Heart right ventricle (tissue), 16 donors: ENCODE measurements around the gene ABHD11. TPM values are rescaled to one million over a fixed set of nuclear protein-coding genes. Genes with fewer than 3 reads are reported as not detected.

Source experiments
- ATAC-seq, 8 donors: fragments of 200-7000 bp; cut with Tn5 transposase; one replicate each; pipeline ENCODE4 v1.9.1; 2020; ENCODE audit warnings: mild to moderate bottlenecking in 8 of 8, moderate library complexity in 8 of 8, moderate number of reproducible peaks in 1 of 8
- DNase-seq, 2 donors: peaks; one replicate each; pipeline ENCODE4 v3.0.0-alpha.2; 2020
- H3K27ac ChIP-seq, 10 donors: fragments of 200-600 bp; sonication (generic) in 2 of 10; one replicate each; pipeline versions ENCODE4 v1.5.0 to v1.8.0; 2020 to 2022; ENCODE audit warnings: mild to moderate bottlenecking in 3 of 10
- H3K27me3 ChIP-seq, 7 donors: fragments of 200-600 bp; one replicate each; pipeline ENCODE4 v1.8.0; 2021 to 2022; ENCODE audit warnings: mild to moderate bottlenecking in 2 of 7
- H3K36me3 ChIP-seq, 9 donors: fragments of 200-600 bp; sonication (generic) in 1 of 9; one replicate each; pipeline versions ENCODE4 v1.5.0 to v1.8.0; 2020 to 2022; ENCODE audit warnings: mild to moderate bottlenecking in 2 of 9
- H3K4me1 ChIP-seq, 9 donors: fragments of 200-600 bp; sonication (generic) in 1 of 9; one replicate each; pipeline versions ENCODE4 v1.5.0 to v1.8.0; 2020 to 2022; ENCODE audit warnings: mild to moderate bottlenecking in 4 of 9
- H3K4me3 ChIP-seq, 10 donors: fragments of 200-600 bp; sonication (generic) in 2 of 10; one replicate each; pipeline versions ENCODE4 v1.5.0 to v1.8.0; 2020 to 2022; ENCODE audit warnings: mild to moderate bottlenecking in 7 of 10, moderate library complexity in 2 of 10
- H3K9me3 ChIP-seq, 11 donors: fragments of 200-600 bp in 10 of 11; sonication (generic) in 2 of 11; one replicate each; pipeline versions ENCODE4 v1.5.0 to v1.8.0; 2013 to 2022; ENCODE audit warnings: mild to moderate bottlenecking in 2 of 11, control low read depth in 1 of 11, moderate library complexity in 1 of 11
- WGBS, 2 donors: extraction: QIAGEN DNeasy Blood & Tissue Kit; methylation state at CpG; one replicate each; pipeline ENCODE4 v1.1.7; 2013; ENCODE audit warnings: inconsistent platforms in 1 of 2; 5-methylcytosine and 5-hydroxymethylcytosine counted together
- intact Hi-C, 10 donors: fragments of 100-400 bp; cut with DNase I; formaldehyde crosslinking; loops; one replicate each; pipeline versions ENCODE4 v1.11.1 to v1.14.2; 2022
- polyA plus RNA-seq, 2 donors: library from polyadenylated mRNA; stranded (reverse); fragments of 200-250 nt; gene quantifications; one replicate each; pipeline ENCODE4 v1.2.3, GENCODE V29; 2013
- total RNA-seq, 10 donors: library from RNA; stranded (reverse); fragmentation: NEBNext Ultra II Directional in 3 of 10; extraction: Animal tissue kit (Norgen Biotek cat#: 25700) in 3 of 10; gene quantifications; one replicate each; pipeline versions ENCODE4 v1.2.1 to v1.2.4, GENCODE V29; 2021 to 2023
- TF ChIP-seq, protein P1 (sequence below), 9 donors: fragments of 200-600 bp; sonication (generic) in 2 of 9; IDR thresholded peaks; one replicate each; pipeline versions ENCODE4 v1.5.0 to v1.8.0; 2021 to 2022; ENCODE audit warnings: antibody characterized with exemption in 9 of 9, mild to moderate bottlenecking in 5 of 9, moderate library complexity in 1 of 9
- donor health status: Arrhythmogenic right ventricular cardiomyopathy.
- donor health status: ischemic (EF 13 %, LVEDD 7.1; RV severe dilation, severe dysfunction).
- donor health status: healthy with polysubstance abuse.
- donor health status: DM: no; HTN: yes; CAD: no.
- donor health status: DM: no; HTN: no; CAD: no.
- donor health status: ischemic (EF 25% LVEDD 6.9; RV normal size, moderate dysfunction).
- donor health status: ischemic (EF 25% LVEDD 5.7; RV mildly dilated, moderate dysfunction).
- donor health status: healthy.
- donor health status: DM: yes; HTN: yes; CAD: no.
- donor health status: Ischemic cardiomyopathy.
- donor health status: ischemic (EF 35%, LVEDD 5.7; RV mildly dilated, moderate dysfunction).
- donor health status: nonischemic (EF 11% LVEDD 7.7; RV severe dilation, severe dysfunction).
- donor health status: DM: yes; HTN: yes; CAD: no.
- donor health status: PGD.
- donor health status: ischemic (EF 29% LVEDD 5.4; RV normal size, mild dysfunction).
- donor health status: nonischemic (EF 23%, LVEDD 6.1; RV moderate dilation, normal function).

Gene ABHD11
- total and polyA plus RNA-seq, 12 donors = 20.0 to 36.8 (median 29.6) TPM

DNA sequence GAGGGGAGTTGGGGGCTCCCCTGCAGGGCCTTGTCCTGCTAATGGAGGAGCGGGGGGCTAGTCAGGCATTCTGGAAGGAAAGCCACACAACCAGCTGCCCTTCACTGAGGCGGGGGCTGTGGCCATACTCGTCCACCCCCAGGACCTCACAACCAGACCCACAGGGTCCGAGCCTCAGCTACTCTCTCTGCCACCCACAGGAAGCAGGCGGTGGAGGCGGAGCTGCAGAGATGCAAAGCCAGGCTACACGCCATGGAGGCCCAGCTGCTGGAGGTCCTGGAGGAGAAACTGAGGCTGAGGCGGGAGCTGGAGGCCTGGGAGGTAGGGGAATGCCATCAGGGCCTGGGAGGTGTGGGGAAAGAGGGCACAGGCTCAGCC, 3.1 kb downstream of the ABHD11 start:
- H3K4me3 ChIP-seq = no peak overlapping the region
- H3K4me1 ChIP-seq = peaks cover 6 to 22% (median 15%) of the 10 kb centered on the region in 9 donors
- H3K36me3 ChIP-seq = peaks cover 0 to 24% (median 0%) of the 10 kb centered on the region in 9 donors
- ATAC-seq = no peak
- no peaks in the 10 kb centered on the region for H3K27me3 ChIP-seq
- H3K9me3 ChIP-seq = no peaks in the 10 kb centered on the region
- intact Hi-C loops = loop anchor here in 5 of 10 donors (10.0 kb wide), 3 partner anchors 51 to 119 kb away; partner anchors contain the start of genes BUD23 (in 1 of the 5), DNAJC30 (in 1 of the 5) and METTL27 (in 1 of the 5)
- WGBS, 2 donors = 91 to 97% methylated on average over 8 of the region's 8 CpGs
- no peak for DNase-seq
- TF ChIP-seq, protein P1, sequence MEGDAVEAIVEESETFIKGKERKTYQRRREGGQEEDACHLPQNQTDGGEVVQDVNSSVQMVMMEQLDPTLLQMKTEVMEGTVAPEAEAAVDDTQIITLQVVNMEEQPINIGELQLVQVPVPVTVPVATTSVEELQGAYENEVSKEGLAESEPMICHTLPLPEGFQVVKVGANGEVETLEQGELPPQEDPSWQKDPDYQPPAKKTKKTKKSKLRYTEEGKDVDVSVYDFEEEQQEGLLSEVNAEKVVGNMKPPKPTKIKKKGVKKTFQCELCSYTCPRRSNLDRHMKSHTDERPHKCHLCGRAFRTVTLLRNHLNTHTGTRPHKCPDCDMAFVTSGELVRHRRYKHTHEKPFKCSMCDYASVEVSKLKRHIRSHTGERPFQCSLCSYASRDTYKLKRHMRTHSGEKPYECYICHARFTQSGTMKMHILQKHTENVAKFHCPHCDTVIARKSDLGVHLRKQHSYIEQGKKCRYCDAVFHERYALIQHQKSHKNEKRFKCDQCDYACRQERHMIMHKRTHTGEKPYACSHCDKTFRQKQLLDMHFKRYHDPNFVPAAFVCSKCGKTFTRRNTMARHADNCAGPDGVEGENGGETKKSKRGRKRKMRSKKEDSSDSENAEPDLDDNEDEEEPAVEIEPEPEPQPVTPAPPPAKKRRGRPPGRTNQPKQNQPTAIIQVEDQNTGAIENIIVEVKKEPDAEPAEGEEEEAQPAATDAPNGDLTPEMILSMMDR (IDR thresholded peaks at IDR 0.05) = no peak
- no peak overlapping the region for H3K27ac ChIP-seq

DNA sequence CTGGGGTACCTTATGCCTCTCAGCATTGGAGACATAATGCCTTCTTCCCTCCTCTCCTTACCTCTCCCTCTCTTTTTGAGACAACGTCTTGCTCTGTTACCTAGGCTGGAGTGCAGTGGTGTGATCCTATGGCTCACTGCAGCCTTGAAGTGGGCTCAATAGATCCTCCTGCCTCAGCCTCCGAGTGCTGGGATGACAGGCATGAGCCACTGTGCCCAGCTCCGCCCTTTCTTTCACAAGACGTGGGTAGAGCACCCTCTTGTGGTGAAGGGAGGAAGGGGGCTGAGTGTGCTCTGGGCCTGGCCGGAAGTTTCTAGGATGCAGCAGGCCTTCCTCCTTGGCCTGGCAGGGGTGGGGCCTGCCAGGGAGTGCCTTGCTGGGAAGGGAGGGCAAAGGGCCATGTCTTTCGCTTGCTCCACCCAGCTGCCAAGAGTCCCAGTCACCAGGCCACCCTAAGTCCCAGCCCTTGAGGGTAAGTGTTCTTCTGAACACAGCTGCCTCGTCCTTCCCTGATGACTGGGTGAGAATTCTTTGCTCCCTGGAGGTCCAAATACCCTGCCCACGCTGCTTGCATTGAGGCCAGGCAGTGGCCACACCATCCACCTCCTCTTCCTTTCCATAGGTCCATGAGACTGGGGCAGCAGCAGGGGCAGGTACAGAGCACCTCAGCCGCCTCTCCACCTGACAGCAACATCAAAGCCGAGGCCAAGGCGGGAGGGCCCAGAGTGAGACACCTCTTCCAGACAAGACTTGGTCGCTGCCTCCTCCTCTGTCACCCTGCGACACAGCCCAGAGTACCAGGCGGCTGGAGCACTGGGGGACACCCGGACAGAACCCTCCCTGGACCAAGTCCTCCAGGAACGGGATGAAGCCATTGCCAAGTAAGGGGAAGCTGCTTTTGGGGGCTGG, 3.7 kb downstream of the ABHD11 start:
- intact Hi-C loops = loop anchor here in 5 of 10 donors (10.0 kb wide), 3 partner anchors 50 to 120 kb away; partner anchors contain the start of genes BUD23 (in 1 of the 5), DNAJC30 (in 1 of the 5) and METTL27 (in 1 of the 5)
- 67 to 70% methylated on average over 16 of the region's 16 CpGs for WGBS, 2 donors
- ATAC-seq (peak in 3 of 8 donors; percentile 5 to 33 (median 10)), DNase-seq (peak; percentile 50 to 68)
- Histone ChIP-seq H3K4me3 (no peak overlapping the region), H3K36me3 (peaks cover 0 to 24% (median 0%) of the 10 kb centered on the region in 9 donors), H3K27me3 (no peaks in the 10 kb centered on the region), H3K9me3 (no peaks in the 10 kb centered on the region), H3K27ac (peak overlapping the region in 1 of 10 donors; percentile 50), H3K4me1 (peaks cover 6 to 22% (median 15%) of the 10 kb centered on the region in 9 donors)
- TF ChIP-seq, protein P1 (IDR thresholded peaks at IDR 0.05) = peak; percentile 37 to 89 (median 63)

DNA sequence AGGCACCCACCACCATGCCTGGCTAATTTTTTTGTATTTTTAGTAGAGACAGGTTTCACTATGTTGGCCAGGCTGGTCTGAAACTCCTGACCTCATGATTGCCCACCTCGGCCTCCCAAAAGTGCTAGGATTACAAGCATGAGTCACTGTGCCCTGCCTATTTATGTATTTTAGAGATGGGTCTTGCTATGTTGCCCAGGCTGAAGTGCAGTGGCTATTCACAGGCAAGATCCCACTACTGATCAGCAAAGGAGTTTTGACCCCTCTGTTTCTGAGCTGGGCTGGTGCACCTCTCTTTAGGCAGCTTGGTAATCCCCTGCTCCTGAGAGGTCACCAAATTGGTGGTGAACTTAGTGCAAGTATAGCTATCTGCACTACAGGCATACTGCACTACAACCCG, 6.2 kb downstream of the ABHD11 start:
- Histone ChIP-seq H3K27ac (no peak overlapping the region), H3K4me3 (no peak overlapping the region), H3K4me1 (peaks cover 0 to 7% (median 4%) of the 10 kb centered on the region in 9 donors), H3K9me3 (no peaks in the 10 kb centered on the region), H3K36me3 (peaks cover 0 to 23% (median 0%) of the 10 kb centered on the region in 9 donors), H3K27me3 (peaks cover 0 to 15% (median 0%) of the 10 kb centered on the region in 7 donors)
- DNase-seq (no peak), ATAC-seq (no peak)
- TF ChIP-seq, protein P1 (IDR thresholded peaks at IDR 0.05) = no peak
- intact Hi-C loops = loop anchor here in 5 of 10 donors (10.0 kb wide), 3 partner anchors 48 to 122 kb away; partner anchors contain the start of genes BUD23 (in 1 of the 5), DNAJC30 (in 1 of the 5) and METTL27 (in 1 of the 5)
- WGBS, 2 donors = 59 to 64% methylated on average over 2 of the region's 2 CpGs

DNA sequence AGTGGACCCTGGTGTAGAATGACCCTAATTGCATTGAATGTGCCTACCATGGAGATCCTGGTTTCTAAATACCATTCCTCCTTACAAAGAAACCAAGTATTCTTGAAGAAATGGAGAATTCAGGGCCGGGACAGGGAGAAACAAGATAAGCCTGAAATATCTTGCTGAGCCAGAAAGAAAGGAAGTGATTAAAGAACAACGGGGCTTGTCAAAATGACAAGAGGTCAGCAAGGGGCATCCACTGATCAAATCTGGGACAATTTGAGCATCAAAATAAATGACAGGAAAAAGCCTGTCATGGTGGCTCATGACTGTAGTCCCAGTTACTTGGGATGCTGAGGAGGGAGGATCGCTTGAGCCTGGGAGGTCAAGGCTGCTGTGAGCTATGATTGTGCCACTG, 8.1 kb downstream of the ABHD11 start:
- Histone ChIP-seq H3K27ac (no peak overlapping the region), H3K9me3 (no peaks in the 10 kb centered on the region), H3K4me1 (peaks cover 0 to 5% (median 0%) of the 10 kb centered on the region in 9 donors), H3K27me3 (peaks cover 0 to 31% (median 5%) of the 10 kb centered on the region in 7 donors), H3K36me3 (peaks cover 0 to 4% (median 0%) of the 10 kb centered on the region in 9 donors), H3K4me3 (no peak overlapping the region)
- 34 to 39% methylated on average over 3 of the region's 3 CpGs for WGBS, 2 donors
- ATAC-seq = no peak
- DNase-seq = no peak
- TF ChIP-seq, protein P1 (IDR thresholded peaks at IDR 0.05) = no peak
- intact Hi-C loops = loop anchor here in 5 of 10 donors (10.0 kb wide), 3 partner anchors 46 to 124 kb away; partner anchors contain the start of genes BUD23 (in 1 of the 5), DNAJC30 (in 1 of the 5) and METTL27 (in 1 of the 5)
